Measurements from ENCODE around the gene ADGRG2.

ADGRG2 gene

DNA sequence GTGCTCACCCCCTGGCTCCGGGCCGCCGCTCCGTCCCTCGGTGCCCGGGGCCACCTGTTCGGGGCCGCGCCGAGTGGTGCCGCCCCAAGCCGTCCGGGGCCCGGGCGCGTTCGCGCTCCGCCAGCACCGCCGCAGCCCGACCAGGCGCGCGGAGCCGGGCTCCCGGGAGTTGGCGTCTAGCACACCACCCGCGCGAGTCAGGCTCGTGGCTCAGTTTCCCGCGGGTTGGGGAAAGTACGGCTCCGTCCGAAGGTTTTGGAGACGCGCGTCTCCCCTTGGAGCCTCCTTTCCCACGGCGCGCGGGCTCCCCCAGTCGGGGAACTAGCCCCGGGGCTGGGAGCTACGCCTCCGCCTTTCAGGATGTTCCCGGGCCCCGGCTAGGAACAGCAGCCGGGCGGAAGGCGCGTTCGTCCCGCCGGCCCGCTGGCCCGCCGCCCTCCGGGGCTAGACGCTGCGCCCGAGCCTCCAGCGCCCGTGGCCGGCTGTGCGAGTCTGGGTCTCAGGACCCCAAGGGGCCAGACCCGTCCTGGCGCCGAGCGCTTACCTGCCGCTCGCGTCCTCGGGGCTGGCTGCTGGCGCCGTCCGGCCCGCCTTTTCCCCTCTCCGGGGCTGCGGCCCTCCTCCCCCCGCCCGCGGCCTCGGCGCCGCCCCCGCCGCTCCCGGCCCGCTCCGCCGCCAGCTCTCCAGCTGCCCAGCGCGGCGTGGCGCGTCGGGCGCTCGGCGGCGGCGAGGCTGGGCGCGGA, at the start of gene ADGRG2:
ADGRG2 (minus strand) TSS at position 571 of the 743 bp plus-strand sequence. CDS start 53,634 bp downstream, outside the sequence.
- DNase-seq, result no peak

DNA sequence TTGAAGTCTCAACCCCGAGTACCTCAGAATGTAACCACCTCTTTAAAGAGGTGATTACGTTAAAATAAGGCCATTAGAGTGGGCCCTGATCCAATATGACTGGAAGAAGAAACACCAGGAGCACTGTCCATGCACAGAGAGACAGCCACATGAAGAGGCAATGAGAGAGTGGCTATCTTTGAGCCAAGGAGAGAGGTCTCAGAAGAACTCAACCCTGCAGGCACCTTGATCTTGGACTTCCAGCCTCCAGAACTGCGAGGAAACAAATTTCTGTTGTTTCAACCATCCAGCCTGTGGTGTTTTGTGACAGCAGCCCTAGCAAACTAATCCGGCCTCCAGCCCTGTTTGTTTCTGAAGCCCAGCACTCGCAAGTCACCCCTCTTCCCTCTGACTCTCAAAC, 46.3 kb upstream of the ADGRG2 start:
- DNase-seq, result no peak

DNA sequence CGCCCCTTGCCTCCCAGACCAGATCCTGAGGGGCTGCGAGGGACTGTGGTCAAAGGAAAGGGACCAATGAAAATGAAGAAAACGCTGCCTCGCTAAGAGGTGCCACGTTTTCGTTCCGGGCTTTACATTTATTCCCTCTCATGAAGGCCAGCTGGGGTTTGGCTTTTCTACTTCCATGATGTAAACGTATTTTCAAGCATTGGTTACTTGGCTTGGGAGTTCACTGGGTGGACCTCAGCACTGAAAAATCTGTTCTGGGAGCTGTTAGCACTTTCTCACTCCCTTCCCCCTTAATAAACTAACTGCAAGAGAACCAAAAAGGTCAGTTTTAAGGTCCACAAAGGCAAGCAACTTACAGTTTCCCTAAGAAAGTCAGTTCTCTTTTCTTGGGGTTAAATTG, 40.6 kb upstream of the ADGRG2 start:
- no peak for DNase-seq

- DNase-seq, result no peak
Measured at GRCh38 chrX:19156186-19156585, 33.9 kb upstream of the ADGRG2 start.

- no peak for DNase-seq
Measured at GRCh38 chrX:19152762-19153161, 30.5 kb upstream of the ADGRG2 start.

- no peak for DNase-seq
Measured at GRCh38 chrX:19137067-19137466, 14.8 kb upstream of the ADGRG2 start.

- no peak for DNase-seq
Measured at GRCh38 chrX:19133784-19134183, 11.5 kb upstream of the ADGRG2 start.

DNA sequence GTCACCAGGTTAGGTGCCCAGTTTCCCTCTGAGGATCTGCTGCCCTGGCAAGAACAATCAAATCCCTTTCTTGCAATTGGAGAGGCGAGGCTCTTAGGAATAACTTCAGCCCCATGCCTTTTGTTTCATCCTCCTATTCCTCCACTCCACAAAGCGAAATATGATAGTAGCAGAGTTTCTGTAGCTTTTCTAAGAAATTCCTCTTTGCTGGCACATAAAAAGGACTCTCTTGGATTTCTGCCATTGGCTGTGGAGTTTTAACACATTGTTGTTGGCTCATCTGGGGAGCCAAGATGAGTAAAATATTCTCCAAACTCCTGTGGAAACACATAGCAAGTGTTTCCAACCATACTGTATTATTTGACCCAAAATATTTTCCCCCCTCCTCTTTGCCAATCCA, 11.0 kb upstream of the ADGRG2 start:
- DNase-seq, result no peak

DNA sequence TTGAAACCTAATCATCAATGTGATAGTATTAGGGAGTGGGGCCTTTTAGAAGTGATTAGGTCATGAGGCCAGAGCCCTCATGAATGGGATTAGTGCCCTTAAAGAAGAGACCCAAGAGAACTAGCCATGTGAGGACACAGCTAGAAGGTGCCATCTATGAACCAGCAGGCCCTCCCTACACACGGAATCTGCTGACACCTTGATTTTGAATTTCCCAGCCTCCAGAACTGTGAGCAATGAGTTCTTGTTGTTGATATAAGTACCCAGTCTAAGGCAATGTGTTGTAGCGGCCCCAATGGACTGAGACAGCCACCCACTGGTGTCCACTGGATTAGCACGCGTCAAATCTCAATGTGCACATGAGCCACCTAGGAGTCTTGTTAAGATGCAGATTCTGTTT, 8.4 kb upstream of the ADGRG2 start:
- DNase-seq, result no peak

DNA sequence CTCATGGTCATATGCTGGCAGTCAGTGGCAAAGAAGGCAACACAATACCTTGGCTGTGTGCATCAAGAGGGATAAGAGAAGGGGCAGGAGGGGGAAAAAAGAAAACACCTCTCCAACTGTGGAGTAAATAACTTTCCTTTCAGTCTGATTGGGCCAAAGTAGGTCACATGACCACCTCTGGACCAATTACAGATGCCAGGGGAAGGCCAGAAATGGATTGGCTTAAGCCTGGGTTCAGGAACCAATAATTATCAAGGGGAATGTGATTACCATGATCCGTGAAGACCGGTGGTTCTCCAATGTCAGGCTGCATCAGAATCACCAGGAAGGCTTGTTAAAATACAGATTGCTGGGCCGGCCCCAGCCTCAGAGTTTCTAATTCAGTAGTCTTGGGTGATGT, 7.4 kb upstream of the ADGRG2 start:
- DNase-seq, result no peak

DNA sequence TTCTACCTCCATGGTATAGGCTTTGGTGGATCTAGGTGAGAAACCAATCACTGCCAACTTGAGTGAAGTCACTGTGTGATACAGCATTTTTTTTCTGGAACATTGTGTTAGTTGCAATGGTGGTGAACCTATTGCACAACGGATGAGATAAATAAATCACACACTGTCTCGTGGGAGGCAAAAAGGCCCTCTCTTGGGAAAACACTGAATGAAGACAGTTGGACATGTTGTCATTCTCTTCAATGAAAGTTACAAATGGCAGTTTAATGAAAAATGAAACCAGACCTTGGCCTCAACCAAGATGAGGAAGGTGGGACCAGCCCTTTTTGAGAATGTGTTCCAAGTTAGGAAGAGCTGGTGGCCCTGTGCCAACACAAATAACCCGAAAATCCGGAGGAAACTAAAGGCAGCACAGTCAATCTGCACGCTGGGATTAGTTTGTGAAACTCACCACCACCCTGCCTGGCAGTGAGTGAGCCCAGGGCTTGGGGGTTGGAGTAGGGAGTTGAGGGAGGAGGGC, 5.4 kb upstream of the ADGRG2 start:
- no peak for DNase-seq

GRCh38 chrX:19122641-19123009, 357 bp upstream of the ADGRG2 start:
- DNase-seq, result no peak

DNA sequence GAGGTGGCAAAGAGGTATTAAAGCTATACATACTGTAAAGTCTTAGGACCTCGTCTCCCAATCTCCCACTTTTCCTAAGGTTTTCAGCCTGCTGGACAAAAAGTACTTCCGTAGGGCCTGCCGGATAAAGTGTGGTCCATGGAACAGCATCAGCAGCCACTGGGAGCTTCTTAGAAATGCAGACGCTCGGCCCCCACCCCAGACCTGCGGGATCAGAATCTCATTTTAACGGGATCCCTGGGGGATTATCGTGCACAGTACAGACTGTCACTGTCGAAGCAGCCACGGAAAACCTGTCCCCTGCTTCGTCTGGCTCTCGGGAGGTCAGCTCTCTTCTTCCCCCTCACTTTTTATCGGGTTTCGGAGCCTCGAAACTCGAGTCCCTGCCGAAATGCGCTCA, 802 bp downstream of the ADGRG2 start:
- DNase-seq, result no peak

GRCh38 chrX:19110642-19111041, 11.6 kb downstream of the ADGRG2 start:
- DNase-seq, result no peak

GRCh38 chrX:19107035-19107434, 15.2 kb downstream of the ADGRG2 start:
- no peak for DNase-seq

DNA sequence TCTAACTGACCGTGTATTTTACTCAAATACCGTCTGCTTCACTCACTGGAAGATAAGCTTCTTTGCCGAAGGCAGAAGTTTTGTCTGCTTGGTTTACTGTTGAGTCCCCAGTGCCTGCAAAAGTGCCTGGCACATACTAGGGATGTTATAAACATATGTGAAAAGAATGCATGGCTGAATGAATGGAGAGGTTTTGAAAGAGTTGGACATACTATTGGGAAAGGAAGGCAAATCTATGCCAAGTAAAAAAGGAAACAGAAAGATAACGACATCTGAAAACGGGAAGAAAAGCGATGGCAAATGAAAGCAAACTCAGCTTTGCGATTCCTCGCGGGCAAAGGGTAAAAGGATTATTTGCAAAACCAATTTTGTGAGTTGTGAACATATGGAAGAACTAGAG, 21.7 kb downstream of the ADGRG2 start:
- DNase-seq, result no peak

DNA sequence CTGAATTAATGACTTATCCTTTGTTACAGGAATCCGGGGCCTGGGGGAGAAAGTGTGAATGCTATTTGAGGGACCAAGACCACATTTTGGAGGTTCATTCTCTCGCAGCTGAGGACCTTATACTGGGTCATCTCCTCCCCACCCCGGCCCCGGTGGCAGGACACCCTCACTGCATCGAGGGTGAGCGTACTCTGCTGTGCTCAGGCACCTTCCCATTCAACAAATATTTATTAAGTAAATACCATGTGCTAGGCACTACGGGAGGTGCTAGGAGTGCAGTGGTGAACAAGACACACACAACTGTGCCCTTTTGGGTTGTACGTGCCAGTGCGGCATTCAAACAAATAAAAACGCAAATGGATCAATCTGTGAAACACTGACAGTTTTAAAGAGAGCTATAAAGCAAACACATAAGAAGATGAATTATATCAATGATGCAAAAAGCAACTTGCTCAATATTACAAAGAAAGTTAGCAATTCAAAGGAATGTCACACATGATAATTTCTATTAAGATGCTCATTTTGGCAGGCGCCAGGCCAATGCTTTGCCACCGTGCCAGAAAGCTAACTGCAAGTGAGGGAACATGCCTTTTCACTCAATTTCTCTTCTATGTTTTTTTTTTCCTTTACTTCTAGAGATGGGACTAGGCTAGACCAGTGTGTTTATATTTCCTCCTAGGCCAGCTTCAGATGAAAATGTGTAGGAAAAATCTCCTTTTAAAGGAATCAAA, 24.6 kb downstream of the ADGRG2 start:
- no peak for DNase-seq

GRCh38 chrX:19096586-19096985, 25.7 kb downstream of the ADGRG2 start:
- no peak for DNase-seq

GRCh38 chrX:19094654-19095053, 27.6 kb downstream of the ADGRG2 start:
- no peak for DNase-seq

DNA sequence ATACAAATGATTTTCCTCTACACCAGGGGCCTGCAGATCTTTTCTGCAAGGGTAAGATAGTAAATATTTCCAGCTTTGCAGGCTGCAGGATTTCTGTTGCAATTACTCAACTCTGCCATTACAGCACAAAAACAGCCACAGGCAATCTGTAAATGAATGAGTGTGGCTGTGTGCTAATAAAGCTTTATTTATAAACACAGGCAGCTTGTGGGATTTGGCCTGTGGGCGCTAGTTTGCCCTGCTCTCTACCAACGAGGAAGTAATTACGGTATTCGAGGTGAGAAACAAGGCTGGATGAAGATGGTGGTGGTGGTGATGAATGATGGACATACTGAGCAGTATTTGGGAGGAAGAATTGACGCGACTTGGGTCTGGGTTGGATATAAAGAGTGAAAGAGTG, 30.7 kb downstream of the ADGRG2 start:
- DNase-seq, result no peak

DNA sequence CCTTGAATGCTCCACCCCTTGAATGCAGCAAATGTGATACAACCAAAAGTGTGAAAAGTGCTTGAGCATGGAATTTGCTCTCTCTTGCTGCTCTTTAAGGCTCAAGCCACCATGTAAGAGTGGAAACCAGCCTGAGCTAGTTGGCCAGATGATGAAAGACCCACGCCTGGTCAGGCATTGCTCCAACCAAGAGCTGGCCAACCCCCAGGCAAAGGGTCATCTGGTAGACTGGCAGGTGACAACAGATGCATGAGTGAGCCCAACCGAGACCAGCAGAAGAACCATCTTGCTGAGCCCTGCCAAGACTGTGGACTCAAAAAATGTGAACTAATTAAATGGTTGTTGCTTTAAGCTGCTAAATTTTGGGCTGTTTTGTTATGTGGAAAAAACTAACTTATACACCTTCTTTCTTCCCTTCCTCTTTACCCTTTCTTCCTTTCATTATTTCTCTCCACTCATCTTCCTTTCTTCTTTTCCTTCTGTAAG, 32.7 kb downstream of the ADGRG2 start:
- no peak for DNase-seq

DNA sequence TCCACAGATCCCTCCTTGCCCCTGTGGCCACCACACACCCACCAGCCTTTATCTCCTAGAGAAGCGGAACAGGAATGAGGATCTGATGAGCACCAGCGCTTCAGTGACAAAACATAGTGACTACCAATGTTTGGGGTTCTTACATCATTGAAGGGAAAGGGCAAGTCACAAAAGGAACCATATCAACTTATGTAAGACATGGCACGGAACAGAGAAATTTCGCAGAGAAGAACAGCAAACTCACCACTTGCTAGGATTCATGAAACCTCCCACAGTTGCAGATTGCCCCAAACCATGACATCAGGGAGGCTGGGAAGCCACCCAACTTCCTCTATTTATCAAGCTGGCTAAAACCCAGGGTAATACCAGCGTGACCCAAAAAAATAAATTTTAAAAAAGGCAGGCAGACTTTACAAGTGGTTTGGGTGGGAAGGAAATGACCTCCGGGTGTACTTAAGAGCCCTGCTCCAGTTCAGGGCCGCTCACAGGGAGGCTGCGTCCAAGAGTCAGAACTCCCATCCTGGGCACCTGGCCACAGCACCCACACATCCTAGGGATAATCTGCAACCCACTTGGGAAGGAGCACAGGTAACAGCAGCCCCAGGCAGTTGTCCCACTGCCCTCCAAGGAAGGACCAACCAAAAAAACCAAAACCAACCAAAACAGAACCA, 36.0 kb downstream of the ADGRG2 start:
- DNase-seq, result peak; percentile 19

DNA sequence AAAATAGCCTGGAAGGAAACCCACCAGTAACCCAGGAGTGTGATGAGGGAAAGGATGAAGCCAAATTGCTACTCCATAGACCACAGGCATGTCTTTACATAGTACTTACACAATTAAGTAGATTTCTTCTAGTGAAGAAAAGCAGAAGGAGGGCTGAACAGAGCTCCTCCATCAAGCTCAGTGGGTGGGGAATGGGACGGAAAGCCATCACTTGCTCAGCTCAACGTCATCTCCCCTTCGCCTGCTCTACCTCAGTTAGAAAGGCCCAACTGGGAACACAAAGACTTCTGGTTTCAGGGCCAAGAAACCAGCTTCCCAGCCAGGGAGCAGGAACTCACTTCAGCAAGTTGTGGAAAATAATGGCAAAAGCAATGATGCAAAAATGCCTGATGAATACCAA, 36.6 kb downstream of the ADGRG2 start:
- DNase-seq, result no peak

DNA sequence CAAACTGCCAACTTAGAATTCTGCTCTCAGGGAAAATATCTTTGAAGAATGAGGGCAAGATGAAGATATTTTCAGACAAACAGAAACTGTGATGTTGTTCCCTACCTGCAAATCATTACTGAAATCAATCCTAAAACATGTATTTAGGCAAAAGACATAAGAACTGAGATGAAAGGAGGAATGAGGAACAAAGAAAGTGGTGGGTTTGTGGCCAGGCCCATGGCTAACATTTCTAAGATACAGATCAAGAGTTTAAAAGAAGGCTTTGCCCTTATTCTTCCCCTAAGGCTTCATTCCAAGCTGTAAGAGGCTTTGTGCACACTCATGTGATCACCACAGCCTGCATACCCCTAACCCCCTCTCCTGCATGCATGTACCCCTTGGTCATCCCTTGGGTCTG, 46.5 kb downstream of the ADGRG2 start:
- DNase-seq, result no peak

Measured in hematopoietic multipotent progenitor cell treated with erythropoietin and hydrocortisone succinate and interleukin-3 and kit ligand, for 6 days (in vitro differentiated cells).